ENCODE results near the gene GATAD1.
"Not testable (repeated sequence)": the region's sequence is repeated elsewhere in the genome, so short reads cannot be mapped to it uniquely, and the experiment has no call there.

GATAD1 gene

GRCh38 chr7:92437956-92438491 lies 9.3 kb upstream of the GATAD1 start:
- no peak for DNase-seq

- not testable (repeated sequence) for DNase-seq
Observed at GRCh38 chr7:92442720-92443119, 4.6 kb upstream of the GATAD1 start.

- DNase-seq: no peak
Observed at GRCh38 chr7:92446869-92447344, 375 bp upstream of the GATAD1 start.

- peak; percentile 47 for DNase-seq
Observed at GRCh38 chr7:92448205-92448747, 994 bp downstream of the GATAD1 start.

GRCh38 chr7:92451645-92452044 lies 4.4 kb downstream of the GATAD1 start:
- DNase-seq: no peak

- no peak for DNase-seq
Observed at GRCh38 chr7:92456236-92456635, 9.0 kb downstream of the GATAD1 start.

GRCh38 chr7:92460109-92460508 lies 12.8 kb downstream of the GATAD1 start:
- DNase-seq: no peak

GRCh38 chr7:92460510-92460909 lies 13.2 kb downstream of the GATAD1 start:
- no peak for DNase-seq

GRCh38 chr7:92461027-92462003 lies 14.0 kb downstream of the GATAD1 start:
- peak; percentile 31 for DNase-seq

- DNase-seq: no peak
Observed at GRCh38 chr7:92462560-92462959, 15.3 kb downstream of the GATAD1 start.

GRCh38 chr7:92464515-92464914 lies 17.2 kb downstream of the GATAD1 start:
- no peak for DNase-seq

- DNase-seq: no peak
Observed at GRCh38 chr7:92466682-92467081, 19.4 kb downstream of the GATAD1 start.

- DNase-seq: not testable (repeated sequence)
Observed at GRCh38 chr7:92468589-92468988, 21.3 kb downstream of the GATAD1 start.

GRCh38 chr7:92473989-92474388 lies 26.7 kb downstream of the GATAD1 start:
- not testable (repeated sequence) for DNase-seq

- not testable (repeated sequence) for DNase-seq
Observed at GRCh38 chr7:92475261-92475770, 28.0 kb downstream of the GATAD1 start.

GRCh38 chr7:92475851-92476590 lies 28.7 kb downstream of the GATAD1 start:
- DNase-seq: not testable (repeated sequence)

- not testable (repeated sequence) for DNase-seq
Observed at GRCh38 chr7:92477681-92478080, 30.4 kb downstream of the GATAD1 start, which contains the start of gene ERVW-1. TSS of gene ERVW-1 (minus strand) at chr7:92477946. CDS start at chr7:92470381, 7,565 bp downstream.

GRCh38 chr7:92478095-92478494 lies 30.8 kb downstream of the GATAD1 start:
- no peak for DNase-seq

GRCh38 chr7:92478711-92479110 lies 31.4 kb downstream of the GATAD1 start:
- no peak for DNase-seq

- DNase-seq: not testable (repeated sequence)
Observed at GRCh38 chr7:92479146-92479545, 31.9 kb downstream of the GATAD1 start.

GRCh38 chr7:92483624-92484023 lies 36.3 kb downstream of the GATAD1 start:
- DNase-seq: not testable (repeated sequence)

- not testable (repeated sequence) for DNase-seq
Observed at GRCh38 chr7:92484226-92484625, 36.9 kb downstream of the GATAD1 start.

Data from NCI-H774 (cell line).